ENCODE data around the gene SPRY4.
"Not testable (repeated sequence)": the region's sequence is repeated elsewhere in the genome, so short reads cannot be mapped to it uniquely, and the experiment has no call there.

Gene SPRY4

GRCh38 chr5:142290577-142291299, 34.1 kb downstream of the SPRY4 start:
- no peak for DNase-seq

GRCh38 chr5:142289708-142290576, 34.9 kb downstream of the SPRY4 start:
- no peak for DNase-seq

GRCh38 chr5:142287973-142288313, 36.9 kb downstream of the SPRY4 start:
- no peak for DNase-seq

- no peak for DNase-seq
These were observed 37.5 kb downstream of the SPRY4 start for GRCh38 chr5:142287096-142287972.

GRCh38 chr5:142286111-142286510, 38.7 kb downstream of the SPRY4 start:
- no peak for DNase-seq

GRCh38 chr5:142283304-142283703, 41.5 kb downstream of the SPRY4 start:
- DNase-seq: no peak

- no peak for DNase-seq
These were observed 42.9 kb downstream of the SPRY4 start for GRCh38 chr5:142281966-142282365.

GRCh38 chr5:142281008-142281367, 43.8 kb downstream of the SPRY4 start:
- no peak for DNase-seq

- no peak for DNase-seq
These were observed 44.5 kb downstream of the SPRY4 start for GRCh38 chr5:142280066-142281007.

GRCh38 chr5:142278627-142279026, 46.2 kb downstream of the SPRY4 start:
- DNase-seq: no peak

GRCh38 chr5:142277796-142278195, 47.0 kb downstream of the SPRY4 start:
- no peak for DNase-seq

GRCh38 chr5:142276517-142276916, 48.3 kb downstream of the SPRY4 start:
- no peak for DNase-seq

- no peak for DNase-seq
These were observed 49.3 kb downstream of the SPRY4 start for GRCh38 chr5:142275496-142275895.

- not testable (repeated sequence) for DNase-seq
These were observed 52.2 kb downstream of the SPRY4 start for GRCh38 chr5:142272596-142272995.

GRCh38 chr5:142264084-142264483, 60.7 kb downstream of the SPRY4 start:
- DNase-seq: not testable (repeated sequence)

- DNase-seq: no peak
These were observed 61.5 kb downstream of the SPRY4 start for GRCh38 chr5:142263346-142263745.

GRCh38 chr5:142262683-142263082, 62.1 kb downstream of the SPRY4 start:
- no peak for DNase-seq
